Fibroblast of skin of left biceps (primary cell): Measurements from ENCODE around the gene TMEM145.
"Not testable (repeated sequence)": the region's sequence is repeated elsewhere in the genome, so short reads cannot be mapped to it uniquely, and the experiment has no call there.

ENCODE experiments used
- DNase-seq, 2 experiments: peaks; one replicate each; pipeline ENCODE4 v3.0.0-alpha.2; 2013; ENCODE audit warnings: low read depth in 2 of 2

Gene TMEM145

GRCh38 chr19:42334697-42335373 lies 21.7 kb downstream of the TMEM145 start:
- DNase-seq: no peak

- no peak for DNase-seq
Observed at GRCh38 chr19:42335374-42335936, 22.3 kb downstream of the TMEM145 start.

GRCh38 chr19:42335971-42336370 lies 22.9 kb downstream of the TMEM145 start:
- no peak for DNase-seq

GRCh38 chr19:42339126-42339860 lies 26.2 kb downstream of the TMEM145 start:
- not testable (repeated sequence) for DNase-seq

GRCh38 chr19:42339922-42340321 lies 26.8 kb downstream of the TMEM145 start:
- DNase-seq: not testable (repeated sequence)

GRCh38 chr19:42343344-42344110 lies 30.4 kb downstream of the TMEM145 start:
- no peak for DNase-seq

GRCh38 chr19:42344336-42344893 lies 31.3 kb downstream of the TMEM145 start:
- no peak for DNase-seq

GRCh38 chr19:42345191-42345812 lies 32.2 kb downstream of the TMEM145 start:
- peak; percentile 23 to 29 for DNase-seq

- no peak for DNase-seq
Observed at GRCh38 chr19:42348211-42348610, 35.1 kb downstream of the TMEM145 start.

GRCh38 chr19:42349378-42350107 lies 36.4 kb downstream of the TMEM145 start:
- no peak for DNase-seq

GRCh38 chr19:42350417-42350816 lies 37.3 kb downstream of the TMEM145 start:
- no peak for DNase-seq

- DNase-seq: no peak
Observed at GRCh38 chr19:42351079-42351735, 38.1 kb downstream of the TMEM145 start.

- no peak for DNase-seq
Observed at GRCh38 chr19:42352301-42353259, 39.5 kb downstream of the TMEM145 start.

- no peak for DNase-seq
Observed at GRCh38 chr19:42353341-42354015, 40.4 kb downstream of the TMEM145 start.

GRCh38 chr19:42355896-42356295 lies 42.8 kb downstream of the TMEM145 start:
- no peak for DNase-seq

- DNase-seq: no peak
Observed at GRCh38 chr19:42356686-42357085, 43.6 kb downstream of the TMEM145 start.

- DNase-seq: no peak
Observed at GRCh38 chr19:42357290-42357689, 44.2 kb downstream of the TMEM145 start.

GRCh38 chr19:42360787-42361544 lies 47.9 kb downstream of the TMEM145 start:
- no peak for DNase-seq
